Smooth muscle cell (in vitro differentiated cells): ENCODE data around the gene OVOL2. TPM values are rescaled to one million over a fixed set of nuclear protein-coding genes. Genes with fewer than 3 reads are reported as not detected.

Source experiments
- DNase-seq: peaks from one replicate; lab custom pipeline; 2025; ENCODE audit not compliant: unreplicated experiment; lab: John Stamatoyannopoulos, UW
- H2AFZ ChIP-seq: fragments of 200-600 bp; sonication (generic); 2 replicates; pipeline ENCODE4 v1.6.0; 2016; ENCODE audit warnings: antibody characterized with exemption, low read depth, mild to moderate bottlenecking
- H3F3A ChIP-seq: fragments of 200-600 bp; sonication (generic); 2 replicates; pipeline ENCODE4 v1.6.0; 2017; ENCODE audit warnings: antibody characterized with exemption, low read depth
- H3K27ac ChIP-seq: fragments of 200-600 bp; sonication (generic); 2 replicates; pipeline ENCODE4 v1.5.1; 2016; ENCODE audit warnings: low read depth, mild to moderate bottlenecking
- H3K27me3 ChIP-seq: fragments of 200-600 bp; sonication (generic); 2 replicates; pipeline ENCODE4 v1.6.1; 2016; ENCODE audit warnings: low read depth, mild to moderate bottlenecking
- H3K36me3 ChIP-seq: fragments of 200-600 bp; sonication (generic); 2 replicates; pipeline ENCODE4 v1.5.1; 2016; ENCODE audit warnings: low read depth
- H3K4me1 ChIP-seq: fragments of 200-600 bp; sonication (generic); 2 replicates; pipeline ENCODE4 v1.5.1; 2016; ENCODE audit warnings: low read depth
- H3K4me2 ChIP-seq: fragments of 200-600 bp; sonication (generic); 2 replicates; pipeline ENCODE4 v1.6.0; 2016; ENCODE audit warnings: mild to moderate bottlenecking
- H3K4me3 ChIP-seq: fragments of 200-600 bp; sonication (generic); 2 replicates; pipeline ENCODE4 v1.5.1; 2016; ENCODE audit warnings: mild to moderate bottlenecking
- H3K79me2 ChIP-seq: fragments of 200-600 bp; sonication (generic); 2 replicates; pipeline ENCODE4 v1.6.0; 2016; ENCODE audit warnings: low read depth, mild to moderate bottlenecking
- H3K9ac ChIP-seq: fragments of 200-600 bp; sonication (generic); 2 replicates; pipeline ENCODE4 v1.6.0; 2016; ENCODE audit warnings: low read depth
- H3K9me3 ChIP-seq: fragments of 200-600 bp; sonication (generic); replicated peaks from 2 replicates; pipeline ENCODE4 v1.5.1; 2016; ENCODE audit warnings: low read depth
- H4K20me1 ChIP-seq: fragments of 200-600 bp; sonication (generic); 2 replicates; pipeline ENCODE4 v1.6.0; 2016; ENCODE audit warnings: low read depth
- CTCF ChIP-seq: fragments of 200-600 bp; sonication (generic); IDR thresholded peaks from 2 replicates; pipeline ENCODE4 v1.5.1; 2017; ENCODE audit warnings: borderline replicate concordance, mild to moderate bottlenecking, antibody characterized with exemption; ENCODE audit not compliant: insufficient read depth, poor library complexity, severe bottlenecking
- WGBS: methylation state at CpG from one replicate; pipeline ENCODE4 v1.1.7; 2016; ENCODE audit warnings: low lambda C conversion rate; 5-methylcytosine and 5-hydroxymethylcytosine counted together
- polyA plus RNA-seq: library from polyadenylated mRNA; unstranded; fragments of >200 nt; fragmentation: Nextera tagmentation; extraction: Ambion mirVana; gene quantifications from 2 replicates; pipeline ENCODE4 v1.2.1, GENCODE V29; 2016
- total RNA-seq: library from RNA; depleted of rRNA; stranded (reverse); fragments of >200 nt; gene quantifications from 2 replicates; pipeline ENCODE4 v1.2.3, GENCODE V29; 2014

OVOL2 gene
- total and polyA plus RNA-seq, 2 experiments from 2014 or later = 1.1 TPM; not detected in 1

DNA sequence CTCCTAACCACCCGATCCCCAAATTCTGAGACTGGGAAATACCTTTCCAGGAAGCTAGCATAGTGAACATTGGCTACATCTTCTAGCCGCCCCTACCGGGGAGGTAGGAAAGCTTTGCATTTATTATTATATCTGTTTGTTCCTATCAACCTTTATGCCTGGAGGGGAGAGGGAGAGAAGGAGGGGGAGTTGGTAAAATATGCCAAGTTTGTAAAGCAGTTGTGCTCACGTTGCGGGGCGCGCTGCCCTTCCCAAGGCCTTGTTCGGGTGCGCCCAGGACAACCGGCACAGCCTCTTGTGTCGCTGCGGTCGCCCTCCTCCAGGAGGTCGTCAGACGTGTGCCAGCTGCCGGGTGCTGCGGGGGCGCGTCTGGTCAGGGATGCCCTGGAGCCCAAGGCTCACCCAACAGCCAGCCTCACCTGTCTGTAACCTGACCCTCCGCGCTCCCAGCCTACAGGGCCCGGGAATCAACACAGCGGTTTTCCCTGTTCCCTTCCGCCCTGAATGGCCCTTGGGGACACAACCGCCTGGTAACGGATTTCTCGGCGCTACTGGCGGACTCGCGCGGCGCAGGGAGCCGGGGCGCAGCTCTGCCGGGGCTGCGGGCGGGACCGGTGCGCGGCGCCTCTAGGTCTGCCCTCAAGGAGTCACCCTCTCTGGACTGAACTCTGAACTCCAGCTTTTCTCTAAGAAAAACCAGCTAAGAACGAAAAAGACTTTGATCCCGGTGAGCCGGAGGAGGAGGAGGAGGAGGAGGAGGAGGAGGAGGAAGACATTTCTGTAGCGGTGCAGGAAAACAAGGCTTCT, 1.1 kb upstream of the OVOL2 start:
- no peak for DNase-seq
- Histone ChIP-seq H3K4me2 (peak overlapping the region; percentile 87), H4K20me1 (no peaks in the 10 kb centered on the region), H3K27ac (no peak overlapping the region), H3F3A (no peaks in the 10 kb centered on the region), H3K9me3 (no peaks in the 10 kb centered on the region), H3K9ac (no peak overlapping the region), H3K36me3 (no peaks in the 10 kb centered on the region), H3K79me2 (no peaks in the 10 kb centered on the region), H3K27me3 (peaks cover 92% of the 10 kb centered on the region), H3K4me1 (peaks cover 24% of the 10 kb centered on the region), H2AFZ (peak overlapping the region; percentile 46), H3K4me3 (peak overlapping the region; percentile 41)
- TF ChIP-seq CTCF = no peak
- under 1% methylated on average over 46 of the region's 46 CpGs for WGBS

- Histone ChIP-seq H3K4me1 (peaks cover 24% of the 10 kb centered on the region), H3K79me2 (no peaks in the 10 kb centered on the region), H3F3A (no peaks in the 10 kb centered on the region), H3K9me3 (no peaks in the 10 kb centered on the region), H3K9ac (no peak overlapping the region), H3K36me3 (no peaks in the 10 kb centered on the region), H4K20me1 (no peaks in the 10 kb centered on the region), H3K27ac (no peak overlapping the region), H3K4me3 (peak overlapping the region; percentile 56), H3K27me3 (peaks cover 99% of the 10 kb centered on the region), H3K4me2 (peak overlapping the region; percentile 87), H2AFZ (no peak overlapping the region)
- no peak for TF ChIP-seq CTCF
- no peak for DNase-seq
- WGBS = under 1% methylated on average over 12 of the region's 14 CpGs
Observed at GRCh38 chr20:18057994-18058349, 256 bp upstream of the OVOL2 start.

GRCh38 chr20:18056174-18057100, 1.3 kb downstream of the OVOL2 start:
- WGBS = 3% methylated on average over 64 of the region's 103 CpGs
- Histone ChIP-seq H3K79me2 (no peaks in the 10 kb centered on the region), H2AFZ (no peak overlapping the region), H3K27ac (no peak overlapping the region), H3K4me2 (peak overlapping the region; percentile 87), H3K4me1 (peaks cover 24% of the 10 kb centered on the region), H3K4me3 (peak overlapping the region; percentile 56), H3F3A (no peaks in the 10 kb centered on the region), H4K20me1 (no peaks in the 10 kb centered on the region), H3K9ac (no peak overlapping the region), H3K27me3 (peaks cover 92% of the 10 kb centered on the region), H3K36me3 (no peaks in the 10 kb centered on the region), H3K9me3 (no peaks in the 10 kb centered on the region)
- DNase-seq = no peak
- no peak for TF ChIP-seq CTCF
